SK-N-MC (cell line): Measurements from ENCODE around the gene NQO2.

Source experiments
- EZH2 ChIP-seq: fragments of 200-600 bp; sonication (generic); IDR thresholded peaks from one replicate; pipeline ENCODE4 v1.6.1; 2017; ENCODE audit warnings: antibody characterized with exemption
- FOXP2 ChIP-seq: optimal IDR thresholded peaks from 2 replicates; pipeline ENCODE3; 2011; ENCODE audit warnings: mild to moderate bottlenecking, moderate library complexity; ENCODE audit not compliant: insufficient read depth; ENCODE audit errors: extremely low read length, control extremely low read depth
- POLR2AphosphoS5 ChIP-seq: IDR thresholded peaks from 2 replicates; pipeline ENCODE4 v1.6.1; 2012; ENCODE audit warnings: mild to moderate bottlenecking, low read depth, low read length, borderline replicate concordance

DNA sequence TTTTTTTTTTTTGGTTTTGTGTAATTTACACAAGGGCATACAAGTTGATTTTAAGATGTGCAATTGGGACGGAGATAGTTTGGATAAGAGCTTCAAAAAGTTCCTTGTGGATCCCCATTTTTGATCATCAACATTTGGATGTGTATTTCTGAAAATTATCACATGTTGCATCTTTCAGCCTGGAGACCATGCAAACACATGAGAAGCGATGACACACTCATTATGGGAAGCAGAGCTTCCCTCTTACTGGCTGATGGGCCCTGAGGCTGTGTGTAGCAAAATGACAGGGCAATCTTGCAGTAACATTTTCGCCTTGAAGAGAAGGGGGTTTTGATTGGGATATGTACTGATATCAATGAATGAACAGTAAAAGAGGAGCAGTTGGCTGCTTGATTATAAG is 46.6 kb downstream of the NQO2 start:
- TF ChIP-seq EZH2 (no peak), POLR2AphosphoS5 (no peak), FOXP2 (no peak)
